NB4 (cell line): ENCODE results near the gene DYNC1H1.

Source experiments
- POLR2A ChIP-seq: IDR thresholded peaks from 2 replicates; pipeline ENCODE4 v1.6.1; 2011; ENCODE audit warnings: mild to moderate bottlenecking; ENCODE audit not compliant: insufficient read length; ENCODE audit errors: extremely low read depth
- TF ChIP-seq, protein P1 (sequence below): IDR thresholded peaks from one replicate; pipeline ENCODE4 v1.5.1; 2012; ENCODE audit warnings: low read depth, low read length
- TF ChIP-seq, protein P2 (sequence below): IDR thresholded peaks from 2 replicates; pipeline ENCODE4 v1.6.1; 2011; ENCODE audit warnings: low read depth, low read length

DNA sequence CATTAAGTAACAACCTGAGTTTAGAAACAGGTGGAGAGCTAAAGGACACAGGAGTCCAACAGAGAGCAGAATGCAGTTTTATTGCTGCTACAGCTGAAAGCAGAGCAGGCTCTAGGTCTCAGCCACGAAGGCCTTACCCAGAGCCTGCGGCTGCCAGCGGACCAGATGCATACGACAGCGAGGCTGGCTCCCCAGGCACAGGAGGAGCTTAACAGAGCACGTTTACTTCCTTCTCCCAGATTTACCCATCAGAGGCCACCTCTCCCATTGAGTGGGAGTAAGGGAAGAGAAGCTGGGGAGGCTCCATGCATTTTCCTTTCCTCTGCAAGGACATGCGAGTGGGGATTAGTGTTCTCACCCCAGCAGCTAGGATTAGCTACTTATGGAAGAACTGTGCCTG lies 22.6 kb downstream of the DYNC1H1 start:
- TF ChIP-seq, protein P1, sequence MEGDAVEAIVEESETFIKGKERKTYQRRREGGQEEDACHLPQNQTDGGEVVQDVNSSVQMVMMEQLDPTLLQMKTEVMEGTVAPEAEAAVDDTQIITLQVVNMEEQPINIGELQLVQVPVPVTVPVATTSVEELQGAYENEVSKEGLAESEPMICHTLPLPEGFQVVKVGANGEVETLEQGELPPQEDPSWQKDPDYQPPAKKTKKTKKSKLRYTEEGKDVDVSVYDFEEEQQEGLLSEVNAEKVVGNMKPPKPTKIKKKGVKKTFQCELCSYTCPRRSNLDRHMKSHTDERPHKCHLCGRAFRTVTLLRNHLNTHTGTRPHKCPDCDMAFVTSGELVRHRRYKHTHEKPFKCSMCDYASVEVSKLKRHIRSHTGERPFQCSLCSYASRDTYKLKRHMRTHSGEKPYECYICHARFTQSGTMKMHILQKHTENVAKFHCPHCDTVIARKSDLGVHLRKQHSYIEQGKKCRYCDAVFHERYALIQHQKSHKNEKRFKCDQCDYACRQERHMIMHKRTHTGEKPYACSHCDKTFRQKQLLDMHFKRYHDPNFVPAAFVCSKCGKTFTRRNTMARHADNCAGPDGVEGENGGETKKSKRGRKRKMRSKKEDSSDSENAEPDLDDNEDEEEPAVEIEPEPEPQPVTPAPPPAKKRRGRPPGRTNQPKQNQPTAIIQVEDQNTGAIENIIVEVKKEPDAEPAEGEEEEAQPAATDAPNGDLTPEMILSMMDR, result no peak
- TF ChIP-seq, protein P2, sequence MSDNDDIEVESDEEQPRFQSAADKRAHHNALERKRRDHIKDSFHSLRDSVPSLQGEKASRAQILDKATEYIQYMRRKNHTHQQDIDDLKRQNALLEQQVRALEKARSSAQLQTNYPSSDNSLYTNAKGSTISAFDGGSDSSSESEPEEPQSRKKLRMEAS, result no peak
- no peak for TF ChIP-seq POLR2A
